Lower leg skin (tissue), 4 donors: ENCODE data around the gene SH3RF3. TPM values are rescaled to one million over a fixed set of nuclear protein-coding genes. Genes with fewer than 3 reads are reported as not detected.

Experiments used
- DNase-seq, 2 donors: peaks; one replicate each; pipeline ENCODE4 v3.0.0-alpha.2; 2019; ENCODE audit warnings: low spot score in 2 of 2
- H3K4me3 ChIP-seq: fragments of 200-600 bp; sonication (generic); 2 replicates; pipeline ENCODE4 v1.5.1; 2017; ENCODE audit warnings: mild to moderate bottlenecking, low read depth; ENCODE audit not compliant: poor library complexity, severe bottlenecking
- POLR2A ChIP-seq, 2 donors: fragments of 450-650 bp; IDR thresholded peaks; one replicate each; pipeline ENCODE4 v1.6.1; 2016 to 2017; ENCODE audit warnings: antibody characterized with exemption in 2 of 2, mild to moderate bottlenecking in 1 of 2, moderate library complexity in 1 of 2
- WGBS, 2 donors: methylation state at CpG; one replicate each; pipeline ENCODE4 v1.1.5; 2018; 5-methylcytosine and 5-hydroxymethylcytosine counted together
- intact Hi-C: fragments of 100-400 bp; cut with DNase I; formaldehyde crosslinking; loops from one replicate; pipeline ENCODE4 v1.15.0; 2023; ENCODE audit warnings: low total_unique reads
- total RNA-seq, 4 donors: library from RNA; depleted of rRNA; stranded (reverse); fragments of >200 nt; gene quantifications; one replicate each; pipeline ENCODE4 v1.1.0, GENCODE V29; 2016
- TF ChIP-seq, protein P1 (sequence below), 3 donors: fragments of 450-650 bp; IDR thresholded peaks; one replicate each; pipeline ENCODE4 v1.5.1; 2016; ENCODE audit warnings: antibody characterized with exemption in 3 of 3, mild to moderate bottlenecking in 3 of 3, moderate library complexity in 2 of 3

The SH3RF3 gene
- total RNA-seq, 4 donors from 2014 or later, result 1.9 to 7.4 (median 3.2) TPM

DNA sequence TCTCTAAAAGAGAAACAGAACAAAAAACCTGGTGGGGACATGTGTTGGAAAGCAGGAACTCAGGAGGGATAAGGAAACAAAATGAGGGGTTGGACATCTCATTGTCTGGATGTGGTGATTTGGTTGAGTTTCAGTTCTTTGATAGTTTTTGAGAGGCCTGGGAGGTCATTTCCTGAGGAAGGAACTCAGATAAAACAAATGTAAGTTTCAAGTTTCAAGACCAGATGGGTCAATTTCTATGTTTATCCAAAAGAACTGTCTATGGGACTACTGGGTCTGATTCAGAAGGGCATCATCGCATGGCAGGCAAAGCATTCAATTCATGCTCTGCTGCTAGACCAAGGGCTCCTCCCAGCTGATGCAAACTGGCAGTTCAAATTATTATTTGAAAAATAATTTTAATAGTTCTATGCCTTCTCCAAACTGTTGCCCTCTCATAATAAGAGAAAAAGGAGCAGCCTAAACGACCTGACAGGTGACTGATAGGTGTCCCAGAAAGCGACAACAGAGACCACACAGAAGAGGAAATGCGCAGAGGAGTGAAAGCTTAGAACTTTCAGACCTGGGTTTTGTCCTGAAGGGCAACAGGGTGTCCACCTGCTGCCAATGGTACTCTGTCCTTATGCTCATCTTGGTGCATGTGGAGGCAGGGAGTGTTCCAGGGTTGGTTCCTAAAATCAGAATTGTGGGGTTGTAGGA is 39.3 kb upstream of the SH3RF3 start:
- 82 to 85% methylated on average over 4 of the region's 4 CpGs for WGBS, 2 donors
- TF ChIP-seq, protein P1, sequence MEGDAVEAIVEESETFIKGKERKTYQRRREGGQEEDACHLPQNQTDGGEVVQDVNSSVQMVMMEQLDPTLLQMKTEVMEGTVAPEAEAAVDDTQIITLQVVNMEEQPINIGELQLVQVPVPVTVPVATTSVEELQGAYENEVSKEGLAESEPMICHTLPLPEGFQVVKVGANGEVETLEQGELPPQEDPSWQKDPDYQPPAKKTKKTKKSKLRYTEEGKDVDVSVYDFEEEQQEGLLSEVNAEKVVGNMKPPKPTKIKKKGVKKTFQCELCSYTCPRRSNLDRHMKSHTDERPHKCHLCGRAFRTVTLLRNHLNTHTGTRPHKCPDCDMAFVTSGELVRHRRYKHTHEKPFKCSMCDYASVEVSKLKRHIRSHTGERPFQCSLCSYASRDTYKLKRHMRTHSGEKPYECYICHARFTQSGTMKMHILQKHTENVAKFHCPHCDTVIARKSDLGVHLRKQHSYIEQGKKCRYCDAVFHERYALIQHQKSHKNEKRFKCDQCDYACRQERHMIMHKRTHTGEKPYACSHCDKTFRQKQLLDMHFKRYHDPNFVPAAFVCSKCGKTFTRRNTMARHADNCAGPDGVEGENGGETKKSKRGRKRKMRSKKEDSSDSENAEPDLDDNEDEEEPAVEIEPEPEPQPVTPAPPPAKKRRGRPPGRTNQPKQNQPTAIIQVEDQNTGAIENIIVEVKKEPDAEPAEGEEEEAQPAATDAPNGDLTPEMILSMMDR (IDR thresholded peaks at IDR 0.05), result no peak
- no peak for TF ChIP-seq POLR2A (IDR thresholded peaks at IDR 0.05)
- DNase-seq, result no peak
- intact Hi-C loops, result no loop called here
- no peak overlapping the region for H3K4me3 ChIP-seq

- no peak overlapping the region for H3K4me3 ChIP-seq
- peak in 1 of 2 donors; percentile 63 for DNase-seq
- intact Hi-C loops, result no loop called here
- 92 to 94% methylated on average over 4 of the region's 4 CpGs for WGBS, 2 donors
- TF ChIP-seq POLR2A (IDR thresholded peaks at IDR 0.05), result no peak
- TF ChIP-seq, protein P1 (IDR thresholded peaks at IDR 0.05), result no peak
Observed at GRCh38 chr2:109091526-109091925, 37.5 kb upstream of the SH3RF3 start.

GRCh38 chr2:109094144-109094543 is 34.9 kb upstream of the SH3RF3 start:
- no peak for TF ChIP-seq POLR2A (IDR thresholded peaks at IDR 0.05)
- TF ChIP-seq, protein P1 (IDR thresholded peaks at IDR 0.05), result no peak
- WGBS, 2 donors, result 94 to 97% methylated on average over 3 of the region's 3 CpGs

GRCh38 chr2:109098251-109098920 is 30.6 kb upstream of the SH3RF3 start:
- 45 to 52% methylated on average over 3 of the region's 3 CpGs for WGBS, 2 donors
- H3K4me3 ChIP-seq, result no peak overlapping the region
- intact Hi-C loops, result no loop called here
- DNase-seq, result no peak
- TF ChIP-seq, protein P1 (IDR thresholded peaks at IDR 0.05), result no peak
- TF ChIP-seq POLR2A (IDR thresholded peaks at IDR 0.05), result no peak

More at GRCh38 chr2:109094144-109094543, 34.9 kb upstream of the SH3RF3 start:
- intact Hi-C loops, result no loop called here
- H3K4me3 ChIP-seq, result no peak overlapping the region
- no peak for DNase-seq

- TF ChIP-seq, protein P1 (IDR thresholded peaks at IDR 0.05), result no peak
- TF ChIP-seq POLR2A (IDR thresholded peaks at IDR 0.05), result no peak
- peak in 1 of 2 donors; percentile 11 for DNase-seq
- WGBS, 2 donors, result 48 to 54% methylated on average over 7 of the region's 7 CpGs
- H3K4me3 ChIP-seq, result no peak overlapping the region
- intact Hi-C loops, result no loop called here
Observed at GRCh38 chr2:109098921-109099273, 30.1 kb upstream of the SH3RF3 start.
